UCSD-AML1 (cell line): Measurements from ENCODE around the gene PARD6A.
"Not testable (repeated sequence)": the region's sequence is repeated elsewhere in the genome, so short reads cannot be mapped to it uniquely, and the experiment has no call there.

Experiments
- DNase-seq: peaks from one replicate; lab custom pipeline; 2025; ENCODE audit not compliant: unreplicated experiment; lab: John Stamatoyannopoulos, UW

PARD6A gene

GRCh38 chr16:67683767-67684166, 23.0 kb downstream of the PARD6A start:
- no peak for DNase-seq

GRCh38 chr16:67685388-67686112, 24.8 kb downstream of the PARD6A start:
- DNase-seq = no peak

GRCh38 chr16:67693517-67694285, 32.9 kb downstream of the PARD6A start:
- DNase-seq = not testable (repeated sequence)

- DNase-seq = no peak
Measured at GRCh38 chr16:67694611-67695010, 33.9 kb downstream of the PARD6A start.

GRCh38 chr16:67697422-67698185, 36.8 kb downstream of the PARD6A start:
- no peak for DNase-seq

GRCh38 chr16:67699265-67699664, 38.5 kb downstream of the PARD6A start:
- no peak for DNase-seq

GRCh38 chr16:67701420-67701819, 40.7 kb downstream of the PARD6A start:
- DNase-seq = no peak

- DNase-seq = no peak
Measured at GRCh38 chr16:67702130-67702529, 41.4 kb downstream of the PARD6A start.

GRCh38 chr16:67703626-67704025, 42.9 kb downstream of the PARD6A start:
- DNase-seq = no peak

- no peak for DNase-seq
Measured at GRCh38 chr16:67704110-67704509, 43.4 kb downstream of the PARD6A start.

GRCh38 chr16:67707210-67707609, 46.5 kb downstream of the PARD6A start:
- DNase-seq = no peak

- no peak for DNase-seq
Measured at GRCh38 chr16:67707790-67708189, 47.0 kb downstream of the PARD6A start.

- DNase-seq = no peak
Measured at GRCh38 chr16:67708368-67708771, 47.6 kb downstream of the PARD6A start.

GRCh38 chr16:67709050-67709449, 48.3 kb downstream of the PARD6A start:
- no peak for DNase-seq

GRCh38 chr16:67710607-67711006, 49.8 kb downstream of the PARD6A start:
- DNase-seq = no peak
